H1 (cell line): ENCODE results near the gene FKBP1B. TPM values are rescaled to one million over a fixed set of nuclear protein-coding genes. Genes with fewer than 3 reads are reported as not detected.

Experiments
- CTCF ChIA-PET: fragments of 300-600 bp; sonication (Branson Sonifier 250); formaldehyde crosslinking; loops from one replicate; lab custom pipeline; 2021; ENCODE audit not compliant: partially characterized antibody; lab: Charles Lee
- POLR2A ChIA-PET: fragments of 300-600 bp; sonication (Branson Sonifier 250); formaldehyde crosslinking; loops from one replicate; lab custom pipeline; 2021; ENCODE audit warnings: inconsistent platforms; ENCODE audit not compliant: partially characterized antibody; lab: Charles Lee
- DNase-seq, 2 experiments: peaks; one replicate each; pipeline versions ENCODE4 v3.0.0 to v3.0.0-alpha.2; 2010 to 2022; ENCODE audit warnings: low spot score in 2 of 2, low read depth in 1 of 2, mixed read lengths in 1 of 2
- FAIRE-seq: peaks from 2 replicates; lab custom pipeline; 2011; peaks lifted over from hg19 to GRCh38; lab: Jason Lieb, UNC
- H2AFZ ChIP-seq: 2 replicates; pipeline ENCODE4 v1.8.1; 2012; ENCODE audit warnings: low read length, inconsistent platforms
- H2AK5ac ChIP-seq: 2 replicates; pipeline ENCODE4 v1.6.1; 2013; ENCODE audit warnings: low read depth, low read length
- H2BK120ac ChIP-seq: replicated peaks from 2 replicates; pipeline ENCODE3; 2013; ENCODE audit warnings: low read depth, low read length, inconsistent platforms
- H2BK12ac ChIP-seq: 2 replicates; pipeline ENCODE4 v1.6.1; 2013; ENCODE audit warnings: low read depth, low read length
- H2BK15ac ChIP-seq: 2 replicates; pipeline ENCODE4 v1.6.1; 2013; ENCODE audit warnings: low read length
- H2BK20ac ChIP-seq: 2 replicates; pipeline ENCODE4 v1.6.1; 2013; ENCODE audit warnings: low read length
- H2BK5ac ChIP-seq: 2 replicates; pipeline ENCODE4 v1.6.1; 2013; ENCODE audit warnings: low read depth, low read length
- H3K14ac ChIP-seq: 2 replicates; pipeline ENCODE4 v1.6.1; 2013; ENCODE audit warnings: inconsistent platforms; ENCODE audit not compliant: insufficient read length
- H3K18ac ChIP-seq: 2 replicates; pipeline ENCODE4 v1.6.1; 2013; ENCODE audit warnings: low read length; ENCODE audit errors: extremely low read depth
- H3K23ac ChIP-seq: 2 replicates; pipeline ENCODE4 v1.6.1; 2013; ENCODE audit warnings: inconsistent platforms; ENCODE audit not compliant: insufficient read length
- H3K23me2 ChIP-seq: 2 replicates; pipeline ENCODE4 v1.6.1; 2013; ENCODE audit warnings: low read depth, low read length
- H3K27ac ChIP-seq: 2 replicates; pipeline ENCODE4 v1.6.1; 2011; ENCODE audit warnings: low read depth, low read length, inconsistent platforms
- H3K27me3 ChIP-seq, 4 experiments: replicated peaks in 1 of 4; 1 replicate in 1 of 4; 2 replicates in 3 of 4; pipeline versions ENCODE4 v1.6.1 to v1.8.1; 2011 to 2013; ENCODE audit warnings: low read length in 3 of 4, mild to moderate bottlenecking in 3 of 4, inconsistent platforms in 2 of 4, mixed read lengths in 2 of 4, moderate library complexity in 1 of 4; ENCODE audit not compliant: control insufficient read depth in 3 of 4, insufficient read depth in 3 of 4; ENCODE audit errors: extremely low read depth in 1 of 4
- H3K36me3 ChIP-seq, 4 experiments: 2 replicates each; pipeline versions ENCODE4 v1.6.1 to v1.8.1; 2011 to 2013; ENCODE audit warnings: mild to moderate bottlenecking in 4 of 4, low read length in 3 of 4, moderate library complexity in 2 of 4, control low read depth in 1 of 4, inconsistent platforms in 1 of 4; ENCODE audit not compliant: insufficient read depth in 4 of 4, control insufficient read depth in 2 of 4
- H3K4ac ChIP-seq: replicated peaks from 2 replicates; pipeline ENCODE3; 2013; ENCODE audit warnings: low read length, low read depth, mixed read lengths, inconsistent platforms; ENCODE audit not compliant: insufficient read length
- H3K4me1 ChIP-seq, 4 experiments: replicated peaks in 1 of 4; 1 replicate in 1 of 4; 2 replicates in 3 of 4; pipeline versions ENCODE4 v1.6.1 to v1.8.1; 2011 to 2013; ENCODE audit warnings: low read length in 3 of 4, inconsistent platforms in 2 of 4, mixed read lengths in 1 of 4; ENCODE audit not compliant: insufficient read depth in 4 of 4, control insufficient read depth in 3 of 4
- H3K4me2 ChIP-seq, 2 experiments: 2 replicates each; pipeline versions ENCODE4 v1.6.1 to v1.8.1; 2011 to 2013; ENCODE audit warnings: low read depth in 2 of 2, low read length in 2 of 2, control low read depth in 1 of 2, inconsistent platforms in 1 of 2, mild to moderate bottlenecking in 1 of 2; ENCODE audit not compliant: insufficient read depth in 1 of 2
- H3K4me3 ChIP-seq, 4 experiments: fragments of 200-600, 300-600 bp in 1 of 4; sonication (generic), shearing (Covaris generic), sonication (Bioruptor Twin) in 1 of 4; 2 replicates each; pipeline versions ENCODE4 v1.5.1 to v1.8.1; 2011 to 2016; ENCODE audit warnings: low read length in 4 of 4, low read depth in 3 of 4, control low read depth in 2 of 4, inconsistent platforms in 2 of 4, mild to moderate bottlenecking in 2 of 4, mixed read lengths in 1 of 4, moderate library complexity in 1 of 4; ENCODE audit not compliant: insufficient read depth in 2 of 4; ENCODE audit errors: extremely low read depth in 1 of 4
- H3K56ac ChIP-seq: replicated peaks from 2 replicates; pipeline ENCODE3; 2013; ENCODE audit warnings: low read depth, mild to moderate bottlenecking, mixed read lengths, low read length, inconsistent platforms; ENCODE audit not compliant: insufficient read length
- H3K79me1 ChIP-seq: 2 replicates; pipeline ENCODE4 v1.6.1; 2013; ENCODE audit warnings: low read depth, low read length, control low read depth
- H3K79me2 ChIP-seq, 2 experiments: 2 replicates each; pipeline versions ENCODE4 v1.6.1 to v1.8.1; 2012 to 2013; ENCODE audit warnings: low read length in 2 of 2, mild to moderate bottlenecking in 2 of 2, inconsistent platforms in 1 of 2; ENCODE audit not compliant: insufficient read depth in 2 of 2, control insufficient read depth in 1 of 2
- H3K9ac ChIP-seq, 4 experiments: replicated peaks in 1 of 4; 1 replicate in 1 of 4; 2 replicates in 3 of 4; pipeline versions ENCODE4 v1.6.1 to v1.8.1; 2011 to 2013; ENCODE audit warnings: low read depth in 3 of 4, low read length in 3 of 4, control low read depth in 2 of 4, mild to moderate bottlenecking in 2 of 4, moderate library complexity in 2 of 4, inconsistent platforms in 1 of 4; ENCODE audit errors: extremely low read depth in 1 of 4
- H3K9me3 ChIP-seq, 2 experiments: 2 replicates each; pipeline versions ENCODE4 v1.6.1 to v1.8.1; 2012 to 2013; ENCODE audit warnings: mild to moderate bottlenecking in 2 of 2, moderate library complexity in 2 of 2, control low read depth in 1 of 2, inconsistent platforms in 1 of 2, low read depth in 1 of 2, low read length in 1 of 2, mixed read lengths in 1 of 2; ENCODE audit not compliant: insufficient read depth in 2 of 2
- H4K20me1 ChIP-seq, 2 experiments: replicated peaks in 1 of 2; 2 replicates each; pipeline versions ENCODE3 to v1.8.1; 2011 to 2013; ENCODE audit warnings: inconsistent platforms in 2 of 2, low read length in 2 of 2, mild to moderate bottlenecking in 1 of 2; ENCODE audit not compliant: insufficient read depth in 2 of 2, control insufficient read depth in 1 of 2
- H4K5ac ChIP-seq: 2 replicates; pipeline ENCODE4 v1.6.1; 2013; ENCODE audit warnings: low read length, low read depth, mixed read lengths, inconsistent platforms; ENCODE audit not compliant: insufficient read length
- H4K8ac ChIP-seq: 2 replicates; pipeline ENCODE4 v1.8.0; 2013; ENCODE audit warnings: mild to moderate bottlenecking, moderate library complexity, low read length, inconsistent platforms; ENCODE audit not compliant: insufficient read depth; ENCODE audit errors: extremely low read depth
- H4K91ac ChIP-seq: replicated peaks from 2 replicates; pipeline ENCODE3; 2013; ENCODE audit warnings: low read length, mixed read lengths, inconsistent platforms; ENCODE audit not compliant: insufficient read length
- NANOG ChIP-seq: IDR thresholded peaks from 2 replicates; pipeline ENCODE4 v1.6.1; 2011; ENCODE audit warnings: low read length, low read depth, mild to moderate bottlenecking, inconsistent platforms; ENCODE audit not compliant: insufficient read depth, poor library complexity, severe bottlenecking
- RXRA ChIP-seq: IDR thresholded peaks from 2 replicates; pipeline ENCODE4 v1.6.1; 2011; ENCODE audit warnings: low read depth, mild to moderate bottlenecking, low read length, moderate library complexity; ENCODE audit not compliant: insufficient read depth
- SAP30 ChIP-seq: fragments of 300-600 bp; sonication (generic); IDR thresholded peaks from 2 replicates; pipeline ENCODE4 v1.7.1; 2012; ENCODE audit warnings: low read length, moderate library complexity, mild to moderate bottlenecking, inconsistent platforms; ENCODE audit not compliant: insufficient read depth, insufficient replicate concordance
- SUZ12 ChIP-seq: fragments of 200-600 bp; sonication (generic); IDR thresholded peaks from 2 replicates; pipeline ENCODE4 v1.6.1; 2012; ENCODE audit warnings: mild to moderate bottlenecking, inconsistent platforms, low read length, moderate library complexity, mixed read lengths
- WGBS, 2 experiments: shearing (Covaris generic) in 1 of 2; methylation state at CpG; one replicate each; pipeline versions ENCODE4 v1.1.6 to v1.1.7; 2013 to 2015; ENCODE audit warnings: low lambda C conversion rate in 2 of 2, mixed read lengths in 2 of 2, inconsistent platforms in 1 of 2, low coverage in 1 of 2, missing lambda C conversion rate in 1 of 2; ENCODE audit not compliant: insufficient replicate concordance in 2 of 2, insufficient coverage in 1 of 2, insufficient read length in 1 of 2; ENCODE audit errors: extremely low coverage in 1 of 2, missing lambda C conversion rate in 1 of 2; 5-methylcytosine and 5-hydroxymethylcytosine counted together
- polyA plus RNA-seq, 7 experiments: library from polyadenylated mRNA; depleted of rRNA in 3 of 7; stranded (reverse) in 5 of 7; unstranded in 2 of 7; fragments of >200 nt in 5 of 7; fragments of 200-250 nt in 2 of 7; gene quantifications; 1 replicate in 5 of 7; 2 replicates in 1 of 7; 4 replicates in 1 of 7; pipeline versions ENCODE4 v1.2.1 to v1.2.3, GENCODE V29; 2011 to 2013; ENCODE audit warnings: missing spikeins in 2 of 7, mixed read lengths in 2 of 7
- total RNA-seq: library from RNA; stranded (reverse); fragmentation: NEBNext Ultra II Directional; extraction: Animal tissue kit (Norgen Biotek cat#: 25700); gene quantifications from 2 replicates; pipeline ENCODE4 v1.2.1, GENCODE V29; 2021
- TF ChIP-seq, protein P1 (sequence below): IDR thresholded peaks from 2 replicates; pipeline ENCODE4 v1.6.1; 2011; ENCODE audit warnings: low read depth, mild to moderate bottlenecking, low read length; ENCODE audit not compliant: insufficient read depth

Gene FKBP1B
- total and polyA plus RNA-seq, 2 of the 8 experiments (the other 6 are each of a cell fraction or from before 2014, with no cell fraction given), result 50.8 to 151 TPM

DNA sequence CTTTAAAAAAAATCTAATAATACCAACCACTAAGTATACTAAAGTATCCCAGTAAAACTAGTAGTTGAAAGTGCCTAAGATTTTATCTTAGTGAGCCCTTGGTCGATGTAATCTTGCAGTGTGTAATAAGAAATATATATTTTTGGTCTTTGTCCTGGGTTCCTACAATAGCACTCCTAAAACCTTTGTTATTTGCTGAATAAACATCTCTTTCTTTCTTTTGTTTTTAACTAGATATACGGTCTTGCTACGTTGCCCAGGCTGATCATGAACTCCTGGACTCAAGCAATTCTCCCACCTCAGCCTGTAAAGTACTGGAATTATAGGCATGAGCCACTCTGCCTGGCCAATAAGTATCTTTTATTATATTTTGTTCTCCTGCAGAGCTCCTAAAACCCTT is 37.5 kb downstream of the FKBP1B start:
- WGBS, 2 experiments, result 90% methylated on average over 3 of the region's 3 CpGs; no CpG with 5 or more reads in 1 of the 2 experiments
- no peak overlapping the region for H3K9ac ChIP-seq
- no peak overlapping the region for H3K14ac ChIP-seq
- no peak overlapping the region for H3K4me2 ChIP-seq
- DNase-seq (no peak), FAIRE-seq (no peak)
- H3K18ac ChIP-seq, result no peak overlapping the region
- H2BK15ac ChIP-seq, result no peak overlapping the region
- H2AK5ac ChIP-seq, result no peak overlapping the region
- no peak overlapping the region for H3K4ac ChIP-seq
- no peak overlapping the region for H3K56ac ChIP-seq
- no peak overlapping the region for H2BK20ac ChIP-seq
- H4K5ac ChIP-seq, result no peak overlapping the region
- H3K23ac ChIP-seq, result no peak overlapping the region
- no peak overlapping the region for H2AFZ ChIP-seq
- H2BK12ac ChIP-seq, result no peak overlapping the region
- no peak overlapping the region for H4K8ac ChIP-seq
- ChIA-PET POLR2A (interaction anchor here (0.6 kb wide), 1 partner anchor 977 kb away, joined by 3 read pairs; no protein-coding TSS in a partner anchor), CTCF (interaction anchor here (1.2 kb wide), 1 partner anchor 17 kb away, joined by 4 read pairs; no protein-coding TSS in a partner anchor)
- no peaks in the 10 kb centered on the region for H3K79me2 ChIP-seq
- H3K23me2 ChIP-seq, result peaks cover 10% of the 10 kb centered on the region
- H3K79me1 ChIP-seq, result no peaks in the 10 kb centered on the region
- no peak overlapping the region for H2BK120ac ChIP-seq
- H3K4me1 ChIP-seq, result peaks cover 4 to 11% (median 9%) of the 10 kb centered on the region in 4 experiments
- H4K91ac ChIP-seq, result no peak overlapping the region
- no peak overlapping the region for H2BK5ac ChIP-seq
- no peak overlapping the region for H3K27ac ChIP-seq
- peaks cover 4 to 9% (median 7%) of the 10 kb centered on the region in 4 experiments; a peak in 6 of 8 replicates for H3K36me3 ChIP-seq
- no peak overlapping the region for H3K4me3 ChIP-seq
- H3K27me3 ChIP-seq, result no peaks in the 10 kb centered on the region
- TF ChIP-seq SAP30, result no peak
- no peak for TF ChIP-seq RXRA
- TF ChIP-seq SUZ12, result no peak
- TF ChIP-seq, protein P1, sequence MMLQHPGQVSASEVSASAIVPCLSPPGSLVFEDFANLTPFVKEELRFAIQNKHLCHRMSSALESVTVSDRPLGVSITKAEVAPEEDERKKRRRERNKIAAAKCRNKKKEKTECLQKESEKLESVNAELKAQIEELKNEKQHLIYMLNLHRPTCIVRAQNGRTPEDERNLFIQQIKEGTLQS, result no peak
- no peak for TF ChIP-seq NANOG
- no peaks in the 10 kb centered on the region for H4K20me1 ChIP-seq
- no peaks in the 10 kb centered on the region for H3K9me3 ChIP-seq
